GM12874 (cell line): ENCODE measurements around the gene YIF1A.

ENCODE experiments used
- CTCF ChIP-seq: IDR thresholded peaks from 2 replicates; pipeline ENCODE4 v1.5.1; 2011; ENCODE audit warnings: low read depth, mild to moderate bottlenecking, control low read depth, low read length, moderate library complexity; ENCODE audit not compliant: insufficient read depth

Gene YIF1A

GRCh38 chr11:66315498-66315885 is 26.5 kb upstream of the YIF1A start:
- TF ChIP-seq CTCF = no peak

GRCh38 chr11:66314561-66315497 is 25.9 kb upstream of the YIF1A start:
- TF ChIP-seq CTCF = no peak

- TF ChIP-seq CTCF = no peak
These were observed 25.2 kb upstream of the YIF1A start for GRCh38 chr11:66314186-66314501.

GRCh38 chr11:66313321-66314185 is 24.6 kb upstream of the YIF1A start:
- no peak for TF ChIP-seq CTCF

GRCh38 chr11:66312549-66313320 is 23.8 kb upstream of the YIF1A start:
- no peak for TF ChIP-seq CTCF

GRCh38 chr11:66311965-66312548 is 23.1 kb upstream of the YIF1A start:
- TF ChIP-seq CTCF = no peak
